HepG2 (cell line): ENCODE measurements around the gene P2RY6. TPM values are rescaled to one million over a fixed set of nuclear protein-coding genes. Genes with fewer than 3 reads are reported as not detected.

Experiments
- ATAC-seq: fragments of 200-7000 bp; cut with Tn5 transposase; 3 replicates; pipeline ENCODE4 v1.9.1; 2020; ENCODE audit warnings: mild to moderate bottlenecking, moderate library complexity
- BruUV-seq: library from RNA; stranded (reverse); fragments of 400-500 nt; replicated peaks from 2 replicates; lab custom pipeline; 2021; lab: Mats Ljungman, UMichigan
- CTCF ChIA-PET: fragments of 300-600 bp; formaldehyde crosslinking; extraction: SDS; loops from one replicate; lab custom pipeline; 2021; ENCODE audit warnings: low total read pairs, inconsistent platforms, low intra/inter-chr PET ratio; lab: Yijun Ruan, JAX
- POLR2A ChIA-PET: fragments of 350-600 bp; sonication (Branson Sonifier 250); formaldehyde crosslinking; loops from one replicate; lab custom pipeline; 2020; ENCODE audit warnings: antibody characterized with exemption, inconsistent platforms; lab: Yijun Ruan, JAX
- DNase-seq: peaks from one replicate; pipeline ENCODE4 v3.0.0-alpha.2; 2015; ENCODE audit warnings: low spot score
- FAIRE-seq: peaks from 3 replicates; lab custom pipeline; 2011; peaks lifted over from hg19 to GRCh38; lab: Jason Lieb, UNC
- H2AFZ ChIP-seq: one replicate; pipeline ENCODE4 v1.6.1; 2011; ENCODE audit warnings: low read length, inconsistent platforms
- H3K27ac ChIP-seq: fragments of 300-600 bp; 3 replicates; pipeline ENCODE4 v1.8.0; 2011; ENCODE audit warnings: mixed run types, mild to moderate bottlenecking, mixed read lengths, low read length, inconsistent platforms; ENCODE audit not compliant: insufficient read depth; ENCODE audit errors: extremely low read length
- H3K27me3 ChIP-seq, 2 experiments: fragments of 200-600 bp in 1 of 2; 2 replicates in 1 of 2; 3 replicates in 1 of 2; pipeline versions ENCODE4 v1.6.0 to v1.8.0; 2011; ENCODE audit warnings: low read length in 2 of 2, mild to moderate bottlenecking in 2 of 2, moderate library complexity in 2 of 2, inconsistent platforms in 1 of 2; ENCODE audit not compliant: insufficient read depth in 2 of 2, control insufficient read depth in 1 of 2
- H3K36me3 ChIP-seq, 2 experiments: fragments of 200-600 bp in 1 of 2; replicated peaks in 1 of 2; 2 replicates in 1 of 2; 3 replicates in 1 of 2; pipeline versions ENCODE4 v1.5.1 to v1.8.0; 2011; ENCODE audit warnings: low read length in 2 of 2, inconsistent platforms in 1 of 2; ENCODE audit not compliant: insufficient read depth in 2 of 2, control insufficient read depth in 1 of 2
- H3K4me1 ChIP-seq: 2 replicates; pipeline ENCODE4 v1.5.1; 2012; ENCODE audit warnings: low read length, inconsistent platforms; ENCODE audit not compliant: insufficient read depth
- H3K4me2 ChIP-seq: 2 replicates; pipeline ENCODE4 v1.6.0; 2011; ENCODE audit warnings: low read depth, low read length, inconsistent platforms
- H3K4me3 ChIP-seq, 3 experiments: fragments of 200-600 bp in 1 of 3; sonication (generic), shearing (Covaris generic) in 1 of 3; replicated peaks in 1 of 3; 2 replicates each; pipeline ENCODE4 v1.5.1; 2011 to 2016; ENCODE audit warnings: low read length in 3 of 3, inconsistent platforms in 2 of 3, low read depth in 2 of 3, mild to moderate bottlenecking in 2 of 3, control low read depth in 1 of 3, mixed read lengths in 1 of 3; ENCODE audit not compliant: insufficient read depth in 1 of 3
- H3K79me2 ChIP-seq: one replicate; pipeline ENCODE4 v1.6.1; 2011; ENCODE audit warnings: low read length, inconsistent platforms; ENCODE audit not compliant: insufficient read depth
- H3K9ac ChIP-seq: 2 replicates; pipeline ENCODE4 v1.6.0; 2011; ENCODE audit warnings: mild to moderate bottlenecking, low read depth, low read length, inconsistent platforms; ENCODE audit not compliant: insufficient read depth
- H3K9me3 ChIP-seq: 2 replicates; pipeline ENCODE4 v1.5.1; 2012; ENCODE audit warnings: mild to moderate bottlenecking, low read length
- H4K20me1 ChIP-seq: 2 replicates; pipeline ENCODE4 v1.6.0; 2011; ENCODE audit warnings: inconsistent platforms, mild to moderate bottlenecking, low read length, moderate library complexity; ENCODE audit not compliant: insufficient read depth
- CEBPB ChIP-seq: IDR thresholded peaks from 2 replicates; pipeline ENCODE4 v1.6.1; 2011; ENCODE audit warnings: low read depth, low read length, improper control_type of control experiment, borderline replicate concordance
- CHCHD3 ChIP-seq: sonication (generic); formaldehyde crosslinking; IDR thresholded peaks from 2 replicates; pipeline ENCODE4 v1.8.0; 2022; ENCODE audit warnings: mild to moderate bottlenecking, missing genetic modification reagents, moderate library complexity
- GPBP1L1 ChIP-seq: sonication (generic); formaldehyde crosslinking; IDR thresholded peaks from 2 replicates; pipeline ENCODE4 v1.5.0; 2020; ENCODE audit warnings: mild to moderate bottlenecking, missing genetic modification reagents
- JUN ChIP-seq: sonication (generic); formaldehyde crosslinking; IDR thresholded peaks from 2 replicates; pipeline ENCODE4 v1.4.0; 2020; ENCODE audit warnings: mild to moderate bottlenecking, missing genetic modification reagents
- MED1 ChIP-seq: sonication (generic); formaldehyde crosslinking; IDR thresholded peaks from 2 replicates; pipeline ENCODE4 v1.4.0; 2020; ENCODE audit warnings: missing genetic modification reagents
- PPARG ChIP-seq: conservative IDR thresholded peaks from 2 replicates; pipeline ENCODE4 v1.6.1; 2016; ENCODE audit warnings: missing biosample characterization, missing genetic modification reagents
- ZFP62 ChIP-seq: sonication (generic); formaldehyde crosslinking; IDR thresholded peaks from 2 replicates; pipeline ENCODE4 v1.4.0; 2020; ENCODE audit warnings: missing genetic modification reagents
- ZKSCAN1 ChIP-seq: fragments of 150-350 bp; IDR thresholded peaks from 2 replicates; pipeline ENCODE4 v1.6.1; 2014; ENCODE audit warnings: low read length
- ZNF121 ChIP-seq: sonication (generic); formaldehyde crosslinking; IDR thresholded peaks from 2 replicates; pipeline ENCODE4 v1.5.0; 2020; ENCODE audit warnings: mild to moderate bottlenecking, missing genetic modification reagents
- ZNF180 ChIP-seq: sonication (generic); formaldehyde crosslinking; IDR thresholded peaks from 2 replicates; pipeline ENCODE4 v1.4.0; 2020; ENCODE audit warnings: low read depth, missing genetic modification reagents, borderline replicate concordance
- ZNF598 ChIP-seq: sonication (generic); formaldehyde crosslinking; IDR thresholded peaks from 2 replicates; pipeline ENCODE4 v1.5.1; 2020; ENCODE audit warnings: mild to moderate bottlenecking, missing genetic modification reagents, borderline replicate concordance
- ZSCAN12 ChIP-seq: sonication (generic); formaldehyde crosslinking; IDR thresholded peaks from 2 replicates; pipeline ENCODE4 v1.9.0; 2021; ENCODE audit warnings: mild to moderate bottlenecking, missing genetic modification reagents
- WGBS: methylation state at CpG from one replicate; pipeline ENCODE4 v1.1.6; 2017; ENCODE audit warnings: low lambda C conversion rate; 5-methylcytosine and 5-hydroxymethylcytosine counted together
- in situ Hi-C: cut with HindIII; loops from 2 replicates; pipeline ENCODE4 v1.10.0; 2017; ENCODE audit warnings: low pct_unique_long_range_greater_than_20kb; ENCODE audit not compliant: extremely low pct_ligation_motif_present
- intact Hi-C: fragments of 100-400 bp; cut with micrococcal nuclease; formaldehyde crosslinking; loops from one replicate; pipeline ENCODE4 v1.10.0; 2022; ENCODE audit not compliant: unreplicated experiment
- polyA plus RNA-seq, 8 experiments: library from polyadenylated mRNA; depleted of rRNA in 3 of 8; stranded (reverse) in 7 of 8; unstranded in 1 of 8; fragments of >200 nt; fragmentation: Illumina TruSeq in 4 of 8; extraction: Trizol in 4 of 8; gene quantifications; 2 replicates each; pipeline versions ENCODE4 v1.2.1 to v1.2.3, GENCODE V29; 2011 to 2016; ENCODE audit warnings: low read depth in 4 of 8, missing spikeins in 1 of 8, mixed read lengths in 1 of 8; ENCODE audit not compliant: insufficient read depth in 1 of 8
- total RNA-seq, 5 experiments: library from RNA; depleted of rRNA; stranded (reverse); fragments of >200 nt; fragmentation: Illumina TruSeq; extraction: Trizol; gene quantifications; 2 replicates each; pipeline ENCODE4 v1.2.3, GENCODE V29; 2016; ENCODE audit warnings: low read depth in 1 of 5

The P2RY6 gene
- total and polyA plus RNA-seq, 2 of the 13 experiments (the other 11 are each of a cell fraction or from before 2014, with no cell fraction given), result 0.09 to 0.29 TPM

- H3K4me3 ChIP-seq, result no peak overlapping the region
- ATAC-seq (peak; percentile 40; the same call in 2 of the 3 replicates), DNase-seq (no peak), FAIRE-seq (no peak)
- H2AFZ ChIP-seq, result no peak overlapping the region
- H3K36me3 ChIP-seq, result no peaks in the 10 kb centered on the region
- no peaks in the 10 kb centered on the region for H4K20me1 ChIP-seq
- H3K9me3 ChIP-seq, result no peaks in the 10 kb centered on the region
- no peak overlapping the region for H3K27ac ChIP-seq
- peaks cover 0 to 13% of the 10 kb centered on the region in 2 experiments; a peak in 2 of 5 replicates for H3K27me3 ChIP-seq
- BruUV-seq, result no TSS peak
- H3K9ac ChIP-seq, result no peak overlapping the region
- 52% methylated on average over 5 of the region's 7 CpGs for WGBS
- ChIA-PET CTCF (no interaction called here), POLR2A (interaction anchor here (1.2 kb wide), 1 partner anchor 21 kb away, joined by 4 read pairs; no protein-coding TSS in a partner anchor)
- TF ChIP-seq JUN, result no peak
- no peak for TF ChIP-seq ZFP62 (CRISPR knock-in tag)
- TF ChIP-seq CHCHD3 (CRISPR knock-in tag), result no peak
- no peak for TF ChIP-seq CEBPB
- no peak for TF ChIP-seq ZSCAN12 (CRISPR knock-in tag)
- no peak for TF ChIP-seq PPARG
- no peak for TF ChIP-seq ZKSCAN1
- no peak for TF ChIP-seq ZNF121
- no peak for TF ChIP-seq ZNF180
- TF ChIP-seq GPBP1L1 (CRISPR knock-in tag), result no peak
- TF ChIP-seq MED1, result no peak
- TF ChIP-seq ZNF598, result no peak
- intact Hi-C loops, result no loop called here
- in situ Hi-C loops, result no loop called here
- no peak overlapping the region for H3K4me2 ChIP-seq
- H3K79me2 ChIP-seq, result no peaks in the 10 kb centered on the region
- H3K4me1 ChIP-seq, result peaks cover 11% of the 10 kb centered on the region
These were observed 13.8 kb upstream of the P2RY6 start for GRCh38 chr11:73258104-73259035.
